Thymus (tissue), 11 donors: ENCODE data around the gene KCNG2. TPM values are rescaled to one million over a fixed set of nuclear protein-coding genes. Genes with fewer than 3 reads are reported as not detected.

Source experiments
- DNase-seq, 9 donors: peaks; one replicate each; pipeline ENCODE4 v3.0.0-alpha.2; 2013; ENCODE audit warnings: low spot score in 9 of 9, low read depth in 6 of 9, missing footprints in 1 of 9
- H3K27ac ChIP-seq, 2 donors: one replicate each; pipeline ENCODE4 v1.5.1; 2013; ENCODE audit warnings: control low read depth in 1 of 2, low read depth in 1 of 2, low read length in 1 of 2, mild to moderate bottlenecking in 1 of 2, moderate library complexity in 1 of 2
- H3K27me3 ChIP-seq, 2 donors: one replicate each; pipeline ENCODE4 v1.5.1; 2013; ENCODE audit warnings: low read length in 1 of 2; ENCODE audit not compliant: control insufficient read depth in 2 of 2, insufficient read depth in 1 of 2
- H3K36me3 ChIP-seq, 2 donors: one replicate each; pipeline ENCODE4 v1.5.1; 2013; ENCODE audit warnings: low read length in 1 of 2, mild to moderate bottlenecking in 1 of 2, moderate library complexity in 1 of 2; ENCODE audit not compliant: control insufficient read depth in 2 of 2, insufficient read depth in 2 of 2
- H3K4me1 ChIP-seq, 2 donors: one replicate each; pipeline ENCODE4 v1.5.1; 2013; ENCODE audit warnings: low read length in 2 of 2; ENCODE audit not compliant: control insufficient read depth in 2 of 2, insufficient read depth in 2 of 2
- H3K4me3 ChIP-seq, 2 donors: one replicate each; pipeline ENCODE4 v1.5.1; 2013; ENCODE audit warnings: low read length in 2 of 2, control low read depth in 1 of 2, mild to moderate bottlenecking in 1 of 2
- H3K9me3 ChIP-seq, 2 donors: one replicate each; pipeline ENCODE4 v1.5.1; 2013; ENCODE audit warnings: low read length in 1 of 2, mild to moderate bottlenecking in 1 of 2; ENCODE audit not compliant: control insufficient read depth in 2 of 2, insufficient read depth in 1 of 2
- WGBS: extraction: QIAGEN DNeasy Blood & Tissue Kit; methylation state at CpG from one replicate; pipeline ENCODE4 v1.1.7; 2013; 5-methylcytosine and 5-hydroxymethylcytosine counted together
- polyA plus RNA-seq: library from polyadenylated mRNA; stranded (reverse); fragments of 200-250 nt; gene quantifications from one replicate; pipeline ENCODE4 v1.2.3, GENCODE V29; 2013
- total RNA-seq: library from RNA; stranded (reverse); fragments of 120-200 nt; gene quantifications from one replicate; pipeline ENCODE4 v1.2.4, GENCODE V29; 2013
- donor health status: healthy.

The KCNG2 gene
- total and polyA plus RNA-seq, 2 donors = 0.14 to 0.19 TPM

DNA sequence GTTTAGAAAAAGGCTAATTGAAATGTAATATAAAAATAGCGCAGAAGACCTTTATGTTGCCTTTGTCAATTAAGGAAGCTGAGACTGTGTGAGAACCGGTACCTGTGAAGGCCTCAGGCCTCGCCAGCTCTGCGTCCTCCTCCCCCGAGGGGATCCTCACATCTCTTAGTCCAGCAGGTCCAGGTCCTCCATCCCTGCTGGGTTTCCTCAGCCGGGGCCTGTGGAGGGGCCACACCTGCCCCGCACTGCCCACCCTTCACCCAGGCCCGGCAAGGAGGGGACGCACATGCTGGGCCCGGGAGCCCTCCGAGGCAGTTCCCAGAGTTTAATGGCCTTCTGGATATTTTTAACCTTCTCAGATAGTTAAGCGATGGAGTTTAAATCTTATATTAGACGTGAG lies 3.5 kb downstream of the KCNG2 start:
- no peak for DNase-seq
- peaks cover 44 to 48% of the 10 kb centered on the region in 2 donors for H3K27me3 ChIP-seq
- H3K4me3 ChIP-seq = no peak overlapping the region

DNA sequence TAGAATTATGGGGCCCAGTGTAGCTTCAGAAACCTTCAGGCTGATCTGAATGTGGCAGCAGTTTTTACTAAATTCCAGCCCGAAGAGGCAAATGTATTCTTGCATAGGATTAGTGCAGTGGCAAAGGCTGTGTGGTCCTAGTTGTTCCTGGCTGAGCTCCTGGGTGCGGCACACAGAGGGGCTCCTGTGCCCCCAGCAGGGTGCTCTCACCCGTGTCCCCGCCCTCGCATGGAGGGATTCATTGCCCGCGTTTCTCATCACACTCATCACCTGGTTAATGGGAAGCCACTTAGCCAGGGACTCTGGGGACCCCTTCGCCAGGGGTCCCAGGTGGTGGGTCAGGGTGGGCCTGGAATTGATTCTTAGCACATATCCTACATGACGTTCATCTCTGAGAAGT lies 3.9 kb downstream of the KCNG2 start:
- Histone ChIP-seq H3K4me1 (peaks cover 20 to 40% of the 10 kb centered on the region in 2 donors), H3K27ac (no peak overlapping the region), H3K9me3 (peaks cover 0 to 4% of the 10 kb centered on the region in 2 donors), H3K4me3 (no peak overlapping the region), H3K27me3 (peaks cover 40 to 44% of the 10 kb centered on the region in 2 donors), H3K36me3 (no peaks in the 10 kb centered on the region)
- WGBS = 97% methylated on average over 9 of the region's 9 CpGs
- DNase-seq = no peak

More for the DNA sequence above, 3.5 kb downstream of the KCNG2 start:
- H3K9me3 ChIP-seq = peaks cover 0 to 4% of the 10 kb centered on the region in 2 donors
- no peaks in the 10 kb centered on the region for H3K36me3 ChIP-seq
- WGBS = 98% methylated on average over 13 of the region's 13 CpGs
- H3K27ac ChIP-seq = no peak overlapping the region
- H3K4me1 ChIP-seq = peaks cover 20 to 39% of the 10 kb centered on the region in 2 donors

DNA sequence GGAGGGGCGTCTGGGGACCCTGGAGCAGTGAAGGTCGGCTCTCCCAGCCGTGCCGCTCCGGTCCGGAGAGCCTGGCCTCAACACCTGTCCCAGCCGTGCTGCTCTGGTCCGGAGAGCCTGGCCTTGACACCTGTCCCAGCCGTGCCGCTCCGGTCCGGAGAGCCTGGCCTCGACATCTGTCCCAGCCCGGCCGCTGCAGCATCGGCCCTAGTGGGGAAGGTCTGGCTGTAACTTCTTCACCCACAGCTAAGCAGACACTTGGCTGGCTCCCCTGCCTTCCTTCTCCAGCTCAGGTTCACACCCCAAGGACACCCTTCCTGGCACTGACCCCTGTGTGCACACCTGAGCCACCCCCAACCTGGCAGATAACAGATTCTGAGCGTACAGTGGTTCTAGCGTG lies 4.6 kb downstream of the KCNG2 start:
- H3K4me3 ChIP-seq = no peak overlapping the region
- peaks cover 34 to 38% of the 10 kb centered on the region in 2 donors for H3K27me3 ChIP-seq
- H3K4me1 ChIP-seq = peaks cover 20 to 40% of the 10 kb centered on the region in 2 donors
- H3K36me3 ChIP-seq = no peaks in the 10 kb centered on the region
- no peak overlapping the region for H3K27ac ChIP-seq
- 98% methylated on average over 18 of the region's 18 CpGs for WGBS
- H3K9me3 ChIP-seq = peaks cover 0 to 4% of the 10 kb centered on the region in 2 donors
- DNase-seq = no peak

DNA sequence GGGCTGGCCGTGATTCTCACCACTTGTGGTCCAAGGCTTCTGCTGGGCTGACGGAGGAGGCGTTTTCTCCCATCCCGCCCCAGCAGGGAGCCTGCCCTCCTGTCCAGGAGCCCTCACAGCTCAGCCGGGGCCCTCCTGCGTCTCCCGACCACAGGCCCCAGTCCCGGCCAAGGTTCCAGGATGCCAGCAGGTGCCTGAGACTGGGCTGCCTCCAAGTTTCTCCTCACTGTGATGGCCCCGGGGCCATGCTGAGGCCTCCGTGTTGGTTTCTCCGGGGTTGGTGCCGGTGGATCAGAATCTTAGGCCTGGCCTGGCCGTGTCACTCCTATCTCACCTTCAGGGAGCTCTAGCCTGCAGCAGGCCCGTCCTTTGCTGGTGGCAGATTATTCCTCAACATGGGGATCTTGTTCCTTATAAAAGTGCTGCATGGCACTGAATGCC lies 5.9 kb downstream of the KCNG2 start:
- 99% methylated on average over 14 of the region's 14 CpGs for WGBS
- Histone ChIP-seq H3K36me3 (no peaks in the 10 kb centered on the region), H3K27ac (no peak overlapping the region), H3K4me3 (no peak overlapping the region), H3K4me1 (peaks cover 17 to 34% of the 10 kb centered on the region in 2 donors), H3K9me3 (peaks cover 0 to under 1% of the 10 kb centered on the region in 2 donors), H3K27me3 (peaks cover 20 to 25% of the 10 kb centered on the region in 2 donors)
- no peak for DNase-seq

DNA sequence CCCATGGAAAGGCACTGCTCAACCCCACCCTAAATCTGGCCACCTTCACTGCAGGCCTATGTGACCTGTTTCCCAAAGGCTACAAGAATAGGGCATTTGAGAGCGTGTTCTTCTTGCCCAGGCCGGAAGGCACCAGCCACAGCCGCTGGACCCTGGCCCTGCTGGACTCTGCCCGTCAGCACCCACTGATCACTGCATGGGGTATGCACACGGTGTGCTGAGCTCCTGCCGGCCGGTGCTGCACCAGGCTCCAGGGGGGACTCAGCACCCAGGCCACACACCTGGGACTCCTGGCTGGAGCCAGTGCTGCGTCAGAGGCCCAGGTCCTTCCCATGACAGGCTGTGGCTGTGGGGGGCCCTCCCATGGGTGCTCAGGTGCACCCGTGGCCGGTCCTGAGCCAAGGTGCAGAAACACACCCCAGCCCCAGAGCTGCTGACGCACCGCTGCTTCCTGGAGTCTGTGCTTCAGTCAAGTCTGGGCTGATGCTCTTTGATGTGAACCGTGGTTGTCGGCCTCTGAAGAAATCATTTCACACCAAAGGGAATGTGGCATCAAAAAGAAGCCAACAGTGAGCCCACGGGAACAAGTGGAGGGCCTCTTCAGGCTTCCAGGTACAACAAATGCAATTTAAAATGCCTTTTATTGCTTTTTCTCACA lies 6.5 kb downstream of the KCNG2 start:
- 48% methylated on average over 15 of the region's 15 CpGs for WGBS
- peak in 2 of 9 donors; percentile 31 to 40 for DNase-seq
- H3K4me1 ChIP-seq = peaks cover 12 to 28% of the 10 kb centered on the region in 2 donors
- H3K27me3 ChIP-seq = peaks cover 14 to 19% of the 10 kb centered on the region in 2 donors
- H3K27ac ChIP-seq = no peak overlapping the region
- no peaks in the 10 kb centered on the region for H3K9me3 ChIP-seq
- no peaks in the 10 kb centered on the region for H3K36me3 ChIP-seq
- H3K4me3 ChIP-seq = no peak overlapping the region

DNA sequence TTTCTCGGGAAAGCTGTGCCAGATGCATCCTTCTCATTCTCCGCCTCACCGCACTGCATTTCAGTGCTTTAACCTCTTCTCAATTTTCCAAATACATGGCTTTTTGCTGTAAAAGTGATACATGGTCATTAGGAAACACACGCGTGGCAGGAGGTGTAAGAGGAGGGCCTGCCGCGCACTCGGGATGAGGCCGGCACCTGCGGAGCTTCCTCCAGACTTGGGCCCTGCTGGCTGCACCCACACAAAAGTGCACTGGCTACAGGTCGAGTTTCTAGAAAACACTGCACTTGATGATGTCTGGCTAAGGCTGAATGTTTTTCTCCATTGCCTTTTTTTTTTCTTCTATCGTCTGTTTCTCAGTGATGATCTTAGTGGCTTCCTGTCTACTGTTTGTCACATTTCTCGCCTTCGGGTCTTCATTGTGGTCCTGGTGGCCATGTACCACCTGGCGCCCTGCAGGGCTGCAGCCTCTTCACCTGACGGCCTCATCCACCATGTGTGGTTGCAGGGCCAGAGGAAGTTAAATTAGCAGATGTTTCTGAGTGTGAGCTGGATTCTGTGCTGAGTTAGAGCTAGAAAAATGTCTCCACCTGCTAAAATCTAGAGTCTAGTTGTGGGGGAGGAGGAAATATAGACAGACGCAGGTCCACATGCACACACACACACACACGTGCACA lies 7.6 kb downstream of the KCNG2 start:
- Histone ChIP-seq H3K4me3 (no peak overlapping the region), H3K9me3 (no peaks in the 10 kb centered on the region), H3K36me3 (no peaks in the 10 kb centered on the region), H3K27me3 (peaks cover 8% of the 10 kb centered on the region in 2 donors), H3K4me1 (peaks cover 5 to 22% of the 10 kb centered on the region in 2 donors), H3K27ac (peak overlapping the region; percentile 36 to 55)
- peak in 2 of 9 donors; percentile 28 to 51 for DNase-seq
- WGBS = 50% methylated on average over 18 of the region's 18 CpGs

DNA sequence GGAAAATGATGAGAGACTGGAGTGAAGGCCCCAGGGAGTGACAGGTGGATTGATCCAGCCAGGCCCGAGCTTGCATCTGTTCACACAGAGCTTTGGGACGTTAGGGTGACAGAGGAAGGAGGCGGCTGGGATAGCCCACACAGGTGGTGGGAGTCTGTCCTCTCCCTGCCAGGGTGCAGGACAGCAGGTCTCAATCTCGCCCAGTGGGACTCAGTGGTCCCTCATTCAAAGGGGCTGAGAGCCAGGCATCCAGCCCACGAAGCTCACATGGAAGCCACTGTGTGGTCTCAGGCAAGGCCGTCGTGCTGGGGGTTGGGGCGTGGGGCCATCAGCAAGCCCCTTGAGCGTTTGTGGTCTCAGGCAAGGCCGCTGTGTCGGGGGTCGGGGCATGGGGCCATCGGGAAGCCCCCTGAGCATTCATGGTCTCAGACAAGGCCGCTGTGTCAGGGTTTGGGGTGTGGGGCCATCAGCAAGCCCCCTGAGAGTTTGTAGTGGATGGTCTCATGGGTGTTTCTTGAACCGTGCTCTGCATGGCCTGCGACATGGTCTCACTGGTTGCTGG lies 8.3 kb downstream of the KCNG2 start:
- DNase-seq = no peak
- H3K9me3 ChIP-seq = no peaks in the 10 kb centered on the region
- H3K27me3 ChIP-seq = peaks cover 2 to 6% of the 10 kb centered on the region in 2 donors
- H3K4me1 ChIP-seq = peaks cover 5 to 22% of the 10 kb centered on the region in 2 donors
- WGBS = 78% methylated on average over 16 of the region's 16 CpGs
- H3K4me3 ChIP-seq = no peak overlapping the region
- H3K27ac ChIP-seq = peak overlapping the region in 1 of 2 donors; percentile 36
- no peaks in the 10 kb centered on the region for H3K36me3 ChIP-seq

DNA sequence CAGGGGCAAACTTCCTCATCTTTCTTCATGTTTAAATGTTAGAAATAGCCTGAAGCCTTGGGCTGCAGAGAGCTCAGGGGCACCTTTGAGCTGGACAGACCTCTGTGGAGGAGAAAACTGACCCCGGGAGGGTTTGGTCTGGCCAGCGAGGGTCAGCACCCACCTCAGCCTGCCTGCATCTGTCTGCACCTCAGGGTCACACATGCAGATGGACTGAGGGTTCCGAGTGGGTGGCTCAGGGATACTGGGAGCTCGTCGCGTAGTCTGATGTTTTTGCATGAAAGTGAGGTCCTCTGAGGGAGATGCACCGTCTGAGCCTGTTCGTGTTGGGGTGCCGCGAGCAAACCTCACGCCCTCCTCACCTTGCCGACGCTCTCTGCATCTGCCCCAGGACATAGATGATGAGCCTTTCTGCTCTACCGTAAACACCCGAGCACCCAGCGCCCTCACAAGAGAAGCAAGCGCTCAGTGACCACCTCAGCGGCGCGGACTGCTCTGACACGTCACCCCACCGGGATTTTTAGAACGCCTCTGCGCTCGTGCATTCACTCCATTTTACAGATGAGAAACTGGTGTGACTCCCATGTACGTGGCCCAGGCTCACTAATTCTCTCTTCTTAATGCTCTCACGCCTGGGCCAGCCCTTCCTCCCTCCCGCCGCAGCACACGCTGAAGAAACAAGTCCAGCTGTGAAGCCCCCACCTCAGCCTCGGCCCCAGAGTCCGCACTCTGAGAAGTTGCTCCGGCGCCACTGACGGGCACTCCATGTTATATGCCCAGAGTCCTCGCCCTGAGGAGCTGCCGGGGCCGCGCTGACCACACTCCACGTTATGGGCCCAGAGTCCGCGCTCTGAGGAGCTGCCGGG lies 9.5 kb downstream of the KCNG2 start:
- H3K27ac ChIP-seq = no peak overlapping the region
- WGBS = 98% methylated on average over 42 of the region's 43 CpGs
- peaks cover 5 to 22% of the 10 kb centered on the region in 2 donors for H3K4me1 ChIP-seq
- no peak for DNase-seq
- H3K9me3 ChIP-seq = no peaks in the 10 kb centered on the region
- H3K4me3 ChIP-seq = no peak overlapping the region
- H3K27me3 ChIP-seq = peaks cover 0 to under 1% of the 10 kb centered on the region in 2 donors
- H3K36me3 ChIP-seq = no peaks in the 10 kb centered on the region
